Kidney (tissue), 22 donors: ENCODE data around the gene S100A13. TPM values are rescaled to one million over a fixed set of nuclear protein-coding genes. Genes with fewer than 3 reads are reported as not detected.
"Not testable (repeated sequence)": the region's sequence is repeated elsewhere in the genome, so short reads cannot be mapped to it uniquely, and the experiment has no call there.

Experiments used
- DNase-seq, 5 donors: peaks; one replicate each; pipeline ENCODE4 v3.0.0-alpha.2; 2013 to 2020
- FAIRE-seq: peaks from 2 replicates; lab custom pipeline; 2012; peaks lifted over from hg19 to GRCh38; lab: Jason Lieb, UNC
- H3K27ac ChIP-seq, 2 donors: one replicate each; pipeline ENCODE4 v1.7.0; 2013; ENCODE audit warnings: low read depth in 2 of 2, low read length in 2 of 2, inconsistent platforms in 1 of 2
- H3K27me3 ChIP-seq: one replicate; pipeline ENCODE4 v1.7.1; 2013; ENCODE audit warnings: low read length, inconsistent platforms; ENCODE audit not compliant: control insufficient read depth, insufficient read depth
- H3K36me3 ChIP-seq, 3 donors: one replicate each; pipeline versions ENCODE4 v1.7.0 to v1.7.1; 2013; ENCODE audit warnings: low read length in 3 of 3, control low read depth in 1 of 3, inconsistent platforms in 1 of 3; ENCODE audit not compliant: insufficient read depth in 3 of 3, control insufficient read depth in 2 of 3
- H3K4me1 ChIP-seq, 3 donors: one replicate each; pipeline versions ENCODE4 v1.7.0 to v1.7.1; 2013; ENCODE audit warnings: low read length in 3 of 3, inconsistent platforms in 1 of 3, low read depth in 1 of 3; ENCODE audit not compliant: control insufficient read depth in 2 of 3, insufficient read depth in 2 of 3
- H3K4me3 ChIP-seq, 3 donors: one replicate each; pipeline versions ENCODE4 v1.7.0 to v1.8.1; 2013; ENCODE audit warnings: low read length in 3 of 3, control low read depth in 1 of 3, inconsistent platforms in 1 of 3
- H3K9ac ChIP-seq, 3 donors: one replicate each; pipeline versions ENCODE4 v1.7.0 to v1.7.1; 2013; ENCODE audit warnings: low read length in 3 of 3, control low read depth in 1 of 3, inconsistent platforms in 1 of 3
- H3K9me3 ChIP-seq, 3 donors: one replicate each; pipeline versions ENCODE4 v1.7.0 to v1.7.1; 2013; ENCODE audit warnings: low read length in 3 of 3, control low read depth in 1 of 3, inconsistent platforms in 1 of 3; ENCODE audit not compliant: control insufficient read depth in 2 of 3, insufficient read depth in 1 of 3
- CTCF ChIP-seq: IDR thresholded peaks from 3 replicates; pipeline ENCODE4 v1.5.1; 2012; ENCODE audit warnings: mild to moderate bottlenecking, moderate library complexity, borderline replicate concordance; ENCODE audit not compliant: insufficient read depth; ENCODE audit errors: extremely low read depth
- intact Hi-C: fragments of 100-400 bp; cut with DNase I; formaldehyde crosslinking; loops from one replicate; pipeline ENCODE4 v1.11.1; 2022
- long read RNA-seq, 10 donors: library from polyadenylated mRNA in 1 of 10; unstranded in 1 of 10; transcript quantifications; one replicate each; pipeline ENCODE4 v2.0.0 and lab custom pipeline, GENCODE V29; 2021 to 2026
- polyA plus RNA-seq: library from polyadenylated mRNA; stranded (reverse); fragments of 350-450 nt; fragmentation: Illumina TruSeq; extraction: RNeasy Lipid Tissue Mini Kit (QIAGEN cat#74804); gene quantifications from one replicate; pipeline ENCODE4 v1.2.3, GENCODE V29; 2014; ENCODE audit warnings: low read depth, low replicate concordance; ENCODE audit not compliant: insufficient read depth
- total RNA-seq: library from RNA; stranded (reverse); fragmentation: NEBNext Ultra II Directional; extraction: Animal tissue kit (Norgen Biotek cat#: 25700); gene quantifications from one replicate; pipeline ENCODE4 v1.2.1, GENCODE V29; 2021
- donor health status: control.
- donor health status: control.
- donor health status: control.
- donor health status: control.
- donor health status: control.
- donor health status: DM: yes; HTN: yes; CAD: no.
- donor health status: Normal renal cell carcinoma (clear cell type).

S100A13 gene
- total RNA-seq (225 TPM), polyA plus RNA-seq (299 TPM)
- long read RNA-seq, donor 1, transcript S100A13-203 (3 exons, 579 nt), result major isoform, 20 of 110 reads
- long read RNA-seq, donor 1, partial matches to known transcripts, result 86 of 110 reads
- long read RNA-seq, donor 1, other reads (novel, unspliced or antisense), result 0 of 110 reads
- long read RNA-seq, donor 2, transcript S100A13-203 (3 exons, 579 nt), result major isoform, 22 of 100 reads
- long read RNA-seq, donor 2, partial matches to known transcripts, result 78 of 100 reads
- long read RNA-seq, donor 2, other reads (novel, unspliced or antisense), result 0 of 100 reads
- long read RNA-seq, donor 3, transcript S100A13-203 (3 exons, 579 nt), result major isoform, 27 of 143 reads
- long read RNA-seq, donor 3, transcript S100A13-202 (3 exons, 547 nt), result minor isoform, 5 of 143 reads
- long read RNA-seq, donor 3, partial matches to known transcripts, result 110 of 143 reads
- long read RNA-seq, donor 3, other reads (novel, unspliced or antisense), result 0 of 143 reads
- long read RNA-seq, donor 4, transcript S100A13-203 (3 exons, 579 nt), result major isoform, 20 of 124 reads
- long read RNA-seq, donor 4, partial matches to known transcripts, result 85 of 124 reads
- long read RNA-seq, donor 4, other reads (novel, unspliced or antisense), result 17 of 124 reads
- long read RNA-seq, donor 5, partial matches to known transcripts, result 5 of 6 reads
- long read RNA-seq, donor 5, other reads (novel, unspliced or antisense), result 0 of 6 reads
- long read RNA-seq, donor 6, transcript S100A13-202 (3 exons, 547 nt), result minor isoform, 8 of 329 reads
- long read RNA-seq, donor 6, transcript S100A13-203 (3 exons, 579 nt), result major isoform, 73 of 329 reads
- long read RNA-seq, donor 6, partial matches to known transcripts, result 246 of 329 reads
- long read RNA-seq, donor 6, other reads (novel, unspliced or antisense), result 0 of 329 reads
- long read RNA-seq, donor 7, transcript S100A13-203 (3 exons, 579 nt), result major isoform, 48 of 73 reads
- long read RNA-seq, donor 7, partial matches to known transcripts, result 19 of 73 reads
- long read RNA-seq, donor 7, other reads (novel, unspliced or antisense), result 3 of 73 reads
- long read RNA-seq, donor 8, transcript S100A13-203 (3 exons, 579 nt), result major isoform, 31 of 247 reads
- long read RNA-seq, donor 8, partial matches to known transcripts, result 187 of 247 reads
- long read RNA-seq, donor 8, other reads (novel, unspliced or antisense), result 26 of 247 reads
- long read RNA-seq, donor 9, transcript S100A13-203 (3 exons, 579 nt), result major isoform, 19 of 85 reads
- long read RNA-seq, donor 9, partial matches to known transcripts, result 64 of 85 reads
- long read RNA-seq, donor 9, other reads (novel, unspliced or antisense), result 0 of 85 reads
- long read RNA-seq, donor 10, transcript S100A13-203 (3 exons, 579 nt), result major isoform, 21 of 189 reads
- long read RNA-seq, donor 10, partial matches to known transcripts, result 148 of 189 reads
- long read RNA-seq, donor 10, other reads (novel, unspliced or antisense), result 16 of 189 reads

GRCh38 chr1:153626904-153627714, at the start of gene S100A13:
TSS of gene S100A13 (minus strand) at chr1:153627505. CDS start at chr1:153626472, 1,033 bp downstream.
- peak within 1 kb of the TSS; percentile 63 to 84 (median 68) for H3K4me3 ChIP-seq
- H3K27me3 ChIP-seq, result no peaks in the 10 kb centered on the region
- peak; percentile 94 to 96 (median 95) for DNase-seq
- peaks cover 0 to 37% (median 21%) of the 10 kb centered on the region in 3 donors for H3K4me1 ChIP-seq
- TF ChIP-seq CTCF, result peak; percentile 40
- peak within 1 kb of the TSS; percentile 89 for H3K27ac ChIP-seq
- peaks cover 0 to 4% (median 0%) of the 10 kb centered on the region in 3 donors for H3K36me3 ChIP-seq
- no peaks in the 10 kb centered on the region for H3K9me3 ChIP-seq
- intact Hi-C loops, result no loop called here
- no peak for FAIRE-seq
- H3K9ac ChIP-seq, result peak within 1 kb of the TSS; percentile 49 to 91 (median 71)

GRCh38 chr1:153673511-153673910, 46.2 kb upstream of the S100A13 start:
- Histone ChIP-seq H3K9me3 (no peaks in the 10 kb centered on the region), H3K9ac (no peak overlapping the region), H3K36me3 (peaks cover 0 to 2% (median 2%) of the 10 kb centered on the region in 3 donors), H3K27me3 (no peaks in the 10 kb centered on the region), H3K4me3 (no peak overlapping the region), H3K27ac (no peak overlapping the region), H3K4me1 (peaks cover 0 to 17% (median 17%) of the 10 kb centered on the region in 3 donors)
- intact Hi-C loops, result no loop called here
- DNase-seq, result no peak
- TF ChIP-seq CTCF, result no peak
- no peak for FAIRE-seq

GRCh38 chr1:153671628-153672353, 44.5 kb upstream of the S100A13 start:
- intact Hi-C loops, H3K27me3 ChIP-seq, H3K9me3 ChIP-seq, FAIRE-seq: not testable (repeated sequence)
- H3K4me3 ChIP-seq, result peak overlapping the region; percentile 70 to 86 (median 72)
- H3K9ac ChIP-seq, result peak overlapping the region; percentile 41 to 89 (median 70)
- DNase-seq, result peak; percentile 16 to 78 (median 60)
- peak overlapping the region; percentile 66 to 69 for H3K27ac ChIP-seq
- H3K36me3 ChIP-seq, result peaks cover 10 to 17% (median 10%) of the 10 kb centered on the region in 3 donors
- peaks cover 0 to 14% (median 8%) of the 10 kb centered on the region in 3 donors for H3K4me1 ChIP-seq
